Mesenchymal stem cell (in vitro differentiated cells and primary cell): ENCODE data around the gene MPRIP.
"Not testable (repeated sequence)": the region's sequence is repeated elsewhere in the genome, so short reads cannot be mapped to it uniquely, and the experiment has no call there.

Source experiments
- DNase-seq: peaks from one replicate; pipeline ENCODE4 v3.0.0-alpha.2; 2013
- H2AFZ ChIP-seq: one replicate; pipeline ENCODE4 v1.6.1; 2013; ENCODE audit warnings: low read depth, mild to moderate bottlenecking, control low read depth, inconsistent platforms, low read length, moderate library complexity
- H2AK5ac ChIP-seq: 2 replicates; pipeline ENCODE4 v1.6.1; 2013; ENCODE audit warnings: low read length, moderate library complexity, mild to moderate bottlenecking, inconsistent platforms; ENCODE audit not compliant: severe bottlenecking
- H2BK120ac ChIP-seq: one replicate; pipeline ENCODE4 v1.6.1; 2013; ENCODE audit warnings: low read depth, mild to moderate bottlenecking, inconsistent platforms, low read length, moderate library complexity
- H2BK12ac ChIP-seq, 2 experiments: one replicate each; pipeline ENCODE4 v1.6.1; 2013; ENCODE audit warnings: inconsistent platforms in 2 of 2, low read length in 2 of 2, mild to moderate bottlenecking in 2 of 2, moderate library complexity in 2 of 2, control low read depth in 1 of 2
- H2BK15ac ChIP-seq: one replicate; pipeline ENCODE4 v1.6.1; 2013; ENCODE audit warnings: mild to moderate bottlenecking, low read depth, inconsistent platforms; ENCODE audit not compliant: poor library complexity, severe bottlenecking
- H2BK5ac ChIP-seq: 2 replicates; pipeline ENCODE4 v1.6.1; 2013; ENCODE audit warnings: low read depth, mild to moderate bottlenecking, low read length, control low read depth, inconsistent platforms; ENCODE audit not compliant: poor library complexity, severe bottlenecking
- H3K14ac ChIP-seq, 2 experiments: one replicate each; pipeline ENCODE4 v1.6.1; 2013; ENCODE audit warnings: inconsistent platforms in 2 of 2, low read length in 2 of 2, control low read depth in 1 of 2, mild to moderate bottlenecking in 1 of 2, moderate library complexity in 1 of 2
- H3K18ac ChIP-seq, 2 experiments: one replicate each; pipeline ENCODE4 v1.6.1; 2013; ENCODE audit warnings: inconsistent platforms in 2 of 2, low read length in 2 of 2, control low read depth in 1 of 2, low read depth in 1 of 2, mild to moderate bottlenecking in 1 of 2
- H3K23ac ChIP-seq, 2 experiments: one replicate each; pipeline ENCODE4 v1.6.1; 2013; ENCODE audit warnings: inconsistent platforms in 2 of 2, low read length in 2 of 2, mild to moderate bottlenecking in 2 of 2, moderate library complexity in 2 of 2, control low read depth in 1 of 2
- H3K27ac ChIP-seq: 2 replicates; pipeline ENCODE4 v1.5.1; 2013; ENCODE audit warnings: mild to moderate bottlenecking, moderate library complexity, low read length, control low read depth, inconsistent platforms; ENCODE audit not compliant: poor library complexity, severe bottlenecking
- H3K27me3 ChIP-seq, 2 experiments: 2 replicates each; pipeline versions ENCODE4 v1.6.1 to v1.7.0; 2013; ENCODE audit warnings: low read length in 2 of 2, mild to moderate bottlenecking in 2 of 2, moderate library complexity in 2 of 2, control low read depth in 1 of 2, inconsistent platforms in 1 of 2; ENCODE audit not compliant: control insufficient read depth in 1 of 2, insufficient read depth in 1 of 2
- H3K36me3 ChIP-seq, 2 experiments: 2 replicates each; pipeline versions ENCODE4 v1.6.1 to v1.7.0; 2013; ENCODE audit warnings: low read length in 2 of 2, control low read depth in 1 of 2, inconsistent platforms in 1 of 2, low read depth in 1 of 2, mild to moderate bottlenecking in 1 of 2; ENCODE audit not compliant: insufficient read depth in 2 of 2, control insufficient read depth in 1 of 2
- H3K4ac ChIP-seq, 2 experiments: one replicate each; pipeline ENCODE4 v1.6.1; 2013; ENCODE audit warnings: inconsistent platforms in 2 of 2, low read length in 2 of 2, mild to moderate bottlenecking in 2 of 2, moderate library complexity in 2 of 2, control low read depth in 1 of 2, low read depth in 1 of 2
- H3K4me1 ChIP-seq: 2 replicates; pipeline ENCODE4 v1.6.1; 2013; ENCODE audit warnings: low read depth, low read length, control low read depth; ENCODE audit not compliant: control insufficient read depth, insufficient read depth
- H3K4me2 ChIP-seq: 2 replicates; pipeline ENCODE4 v1.6.1; 2013; ENCODE audit warnings: low read length, mild to moderate bottlenecking, inconsistent platforms; ENCODE audit not compliant: poor library complexity, severe bottlenecking
- H3K4me3 ChIP-seq, 2 experiments: 2 replicates each; pipeline versions ENCODE4 v1.5.1 to v1.7.0; 2013; ENCODE audit warnings: low read length in 2 of 2, mild to moderate bottlenecking in 2 of 2, control low read depth in 1 of 2, low read depth in 1 of 2; ENCODE audit not compliant: insufficient read depth in 1 of 2
- H3K79me1 ChIP-seq: replicated peaks from 2 replicates; pipeline ENCODE4 v1.6.1; 2013; ENCODE audit warnings: mild to moderate bottlenecking, control low read depth, low read length, inconsistent platforms; ENCODE audit not compliant: poor library complexity, severe bottlenecking
- H3K9ac ChIP-seq: 2 replicates; pipeline ENCODE4 v1.7.0; 2013; ENCODE audit warnings: mild to moderate bottlenecking, low read length, moderate library complexity
- H3K9me3 ChIP-seq: 2 replicates; pipeline ENCODE4 v1.7.0; 2013; ENCODE audit warnings: mild to moderate bottlenecking, low read length; ENCODE audit not compliant: control insufficient read depth
- H4K8ac ChIP-seq: one replicate; pipeline ENCODE4 v1.6.1; 2013; ENCODE audit warnings: inconsistent platforms, mild to moderate bottlenecking, low read length, moderate library complexity
- H4K91ac ChIP-seq: one replicate; pipeline ENCODE4 v1.6.1; 2013; ENCODE audit warnings: mild to moderate bottlenecking, low read length, inconsistent platforms
- WGBS: methylation state at CpG from one replicate; pipeline ENCODE4 v1.1.7; 2013; ENCODE audit warnings: mixed read lengths; 5-methylcytosine and 5-hydroxymethylcytosine counted together

The MPRIP gene

GRCh38 chr17:17015230-17015629, 27.0 kb upstream of the MPRIP start:
- H2AK5ac ChIP-seq: no peak overlapping the region
- H3K4ac ChIP-seq: no peak overlapping the region
- H3K23ac ChIP-seq: no peak overlapping the region
- H2AFZ ChIP-seq: no peak overlapping the region
- H2BK15ac ChIP-seq: no peak overlapping the region
- 98% methylated on average over 6 of the region's 6 CpGs for WGBS
- H3K36me3 ChIP-seq: no peaks in the 10 kb centered on the region
- no peak overlapping the region for H3K4me2 ChIP-seq
- H3K18ac ChIP-seq: no peak overlapping the region
- H3K9me3 ChIP-seq: no peaks in the 10 kb centered on the region
- no peaks in the 10 kb centered on the region for H3K79me1 ChIP-seq
- H2BK12ac ChIP-seq: no peak overlapping the region
- H3K4me3 ChIP-seq: no peak overlapping the region
- no peak overlapping the region for H3K27ac ChIP-seq
- H3K14ac ChIP-seq: no peak overlapping the region
- no peak for DNase-seq
- no peak overlapping the region for H4K8ac ChIP-seq
- no peak overlapping the region for H3K9ac ChIP-seq
- H3K27me3 ChIP-seq: peaks cover 0 to 5% of the 10 kb centered on the region in 2 experiments
- H3K4me1 ChIP-seq: peaks cover 6% of the 10 kb centered on the region
- H2BK5ac ChIP-seq: no peak overlapping the region
- no peak overlapping the region for H2BK120ac ChIP-seq
- H4K91ac ChIP-seq: no peak overlapping the region

DNA sequence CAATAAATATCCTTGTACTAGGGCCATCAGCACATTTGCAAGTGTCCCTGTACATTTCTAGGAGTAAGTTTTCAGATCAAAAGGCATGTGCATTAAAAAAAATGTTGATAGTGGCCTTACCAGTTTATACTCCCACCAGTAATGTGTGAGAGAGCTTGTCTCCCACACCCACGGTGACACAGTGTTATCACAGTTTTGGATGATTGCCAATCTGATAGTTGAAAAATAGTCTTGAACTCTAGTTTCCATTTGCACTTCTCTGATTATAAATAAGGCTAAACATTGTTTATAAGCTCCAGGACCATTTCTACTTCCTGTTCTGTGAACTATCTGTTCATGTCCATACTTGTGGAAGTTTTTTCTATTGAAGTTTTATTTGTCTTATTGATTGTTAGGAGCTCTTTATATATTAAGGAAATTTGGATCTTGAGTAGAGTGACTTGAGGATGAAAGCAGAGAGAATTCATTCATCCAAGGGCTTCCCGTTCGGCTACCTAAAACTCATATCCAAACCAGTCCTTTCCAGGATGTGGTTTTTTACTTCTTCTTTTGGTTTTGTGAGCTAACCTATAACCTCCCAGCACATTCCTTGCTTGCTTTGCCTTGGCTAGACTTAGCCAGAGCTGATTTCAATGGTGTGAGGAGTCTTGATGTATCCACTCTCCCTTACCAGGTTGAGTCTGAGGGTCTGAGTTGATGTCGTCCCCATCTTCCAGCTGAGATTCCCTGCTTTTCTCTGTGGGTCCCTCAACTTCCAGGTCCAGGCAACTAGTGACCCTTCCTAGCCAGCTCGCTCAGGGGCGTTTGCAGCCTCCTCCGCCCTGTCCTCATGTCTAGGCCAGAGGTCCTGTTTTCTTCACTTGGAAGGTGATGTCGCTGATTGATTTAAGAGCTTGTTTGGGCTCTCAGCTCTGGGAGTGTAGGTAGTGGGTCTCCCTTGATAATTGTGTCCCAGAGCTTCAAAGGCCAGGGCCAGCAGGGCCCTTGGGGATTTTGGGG, 25.8 kb upstream of the MPRIP start:
- H3K4me3 ChIP-seq, H3K4me2 ChIP-seq, H2AK5ac ChIP-seq, H3K27ac ChIP-seq, H4K8ac ChIP-seq, H3K9me3 ChIP-seq, H3K27me3 ChIP-seq, H2BK15ac ChIP-seq, H2BK120ac ChIP-seq, H2AFZ ChIP-seq, H3K36me3 ChIP-seq, H3K79me1 ChIP-seq, H2BK5ac ChIP-seq, H3K14ac ChIP-seq, H3K9ac ChIP-seq, H3K23ac ChIP-seq: not testable (repeated sequence)
- DNase-seq: peak; percentile 18
- peak overlapping the region; percentile 48 for H4K91ac ChIP-seq
- H3K4ac ChIP-seq: peak overlapping the region in 1 of 2 experiments; percentile 30
- H3K18ac ChIP-seq: peak overlapping the region in 1 of 2 experiments; percentile 41
- H2BK12ac ChIP-seq: peak overlapping the region; percentile 47 to 56
- peaks cover 13% of the 10 kb centered on the region for H3K4me1 ChIP-seq
- 98% methylated on average over 5 of the region's 8 CpGs for WGBS

DNA sequence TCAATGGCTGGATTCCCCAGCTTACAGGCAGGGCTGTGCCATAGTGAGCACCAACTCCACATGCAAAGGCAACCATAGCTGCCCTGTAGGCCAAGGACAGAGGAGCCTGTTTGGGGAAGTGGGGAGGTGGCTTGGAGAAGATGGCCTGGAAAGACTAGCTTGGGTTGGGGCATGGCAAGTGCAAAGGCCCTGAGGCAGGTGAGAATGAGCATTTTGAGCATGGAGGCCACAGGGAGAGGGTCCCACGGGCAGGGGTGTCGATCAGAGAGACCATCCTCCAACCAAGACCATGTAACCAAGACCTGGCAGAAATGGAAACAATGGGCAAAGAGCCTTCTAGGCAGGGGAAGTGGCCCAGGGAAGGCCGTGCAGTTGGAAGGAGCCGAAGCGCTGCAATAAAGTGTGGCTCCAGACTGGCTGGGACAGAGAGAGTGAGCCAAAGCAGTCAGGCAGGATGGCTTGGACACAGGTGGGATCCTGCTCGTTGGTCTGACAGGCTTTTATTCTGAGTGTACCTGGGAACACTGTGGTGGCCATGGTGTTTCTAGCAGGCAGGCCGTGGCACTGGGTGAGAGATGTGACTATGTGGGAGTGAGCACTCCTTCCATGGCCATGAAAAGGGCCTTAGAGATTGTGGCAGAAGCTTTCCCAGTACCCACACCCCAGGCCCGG, 24.8 kb upstream of the MPRIP start:
- no peak overlapping the region for H2AK5ac ChIP-seq
- H4K91ac ChIP-seq: peak overlapping the region; percentile 48
- H2BK12ac ChIP-seq: peak overlapping the region in 1 of 2 experiments; percentile 56
- no peak overlapping the region for H3K4me3 ChIP-seq
- H3K4ac ChIP-seq: peak overlapping the region in 1 of 2 experiments; percentile 30
- H3K4me1 ChIP-seq: peaks cover 15% of the 10 kb centered on the region
- no peak overlapping the region for H2BK120ac ChIP-seq
- peaks cover 0 to 5% of the 10 kb centered on the region in 2 experiments for H3K27me3 ChIP-seq
- H3K4me2 ChIP-seq: no peak overlapping the region
- no peaks in the 10 kb centered on the region for H3K9me3 ChIP-seq
- H3K18ac ChIP-seq: peak overlapping the region; percentile 41 to 73
- H2BK5ac ChIP-seq: no peak overlapping the region
- H3K9ac ChIP-seq: no peak overlapping the region
- H3K79me1 ChIP-seq: no peaks in the 10 kb centered on the region
- no peak overlapping the region for H2AFZ ChIP-seq
- DNase-seq: no peak
- no peak overlapping the region for H2BK15ac ChIP-seq
- WGBS: 96% methylated on average over 8 of the region's 8 CpGs
- no peak overlapping the region for H3K23ac ChIP-seq
- H3K14ac ChIP-seq: no peak overlapping the region
- H3K27ac ChIP-seq: no peak overlapping the region
- H4K8ac ChIP-seq: no peak overlapping the region
- H3K36me3 ChIP-seq: no peaks in the 10 kb centered on the region

DNA sequence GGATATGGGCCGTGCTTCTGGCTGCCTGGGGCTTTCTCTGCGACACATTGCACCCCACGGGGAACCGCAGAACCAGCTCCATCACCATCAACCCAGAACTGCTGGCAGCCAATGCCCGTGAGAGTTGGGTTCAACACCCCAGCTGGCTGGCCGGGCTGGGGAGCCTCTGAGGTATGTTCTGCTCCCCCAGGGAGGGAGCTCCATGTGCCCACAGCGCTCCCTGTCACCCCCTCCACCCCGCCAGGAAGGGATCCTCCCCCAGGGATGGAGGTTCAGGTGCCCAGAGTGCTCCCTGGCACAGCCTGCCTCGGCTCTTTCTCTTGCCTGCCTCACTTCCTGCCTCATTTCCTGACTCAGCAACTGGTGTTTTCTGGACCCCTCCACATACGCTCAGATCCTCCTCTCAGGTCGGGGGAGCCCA, 24.2 kb upstream of the MPRIP start:
- Histone ChIP-seq H3K4me2 (no peak overlapping the region), H3K18ac (peak overlapping the region in 1 of 2 experiments; percentile 73), H2BK120ac (no peak overlapping the region), H2AK5ac (no peak overlapping the region), H3K27me3 (peaks cover 0 to 5% of the 10 kb centered on the region in 2 experiments), H3K9ac (no peak overlapping the region), H3K9me3 (no peaks in the 10 kb centered on the region), H2BK15ac (no peak overlapping the region), H3K23ac (no peak overlapping the region), H3K4me1 (peaks cover 15% of the 10 kb centered on the region), H3K36me3 (no peaks in the 10 kb centered on the region), H3K79me1 (no peaks in the 10 kb centered on the region), H2BK5ac (no peak overlapping the region), H4K8ac (no peak overlapping the region), H3K4ac (no peak overlapping the region), H4K91ac (peak overlapping the region; percentile 5), H2AFZ (no peak overlapping the region), H2BK12ac (peak overlapping the region in 1 of 2 experiments; percentile 29), H3K4me3 (no peak overlapping the region), H3K14ac (no peak overlapping the region), H3K27ac (no peak overlapping the region)
- DNase-seq: no peak
- 85% methylated on average over 11 of the region's 11 CpGs for WGBS
